ENCODE measurements around the gene LMX1B.

DNA sequence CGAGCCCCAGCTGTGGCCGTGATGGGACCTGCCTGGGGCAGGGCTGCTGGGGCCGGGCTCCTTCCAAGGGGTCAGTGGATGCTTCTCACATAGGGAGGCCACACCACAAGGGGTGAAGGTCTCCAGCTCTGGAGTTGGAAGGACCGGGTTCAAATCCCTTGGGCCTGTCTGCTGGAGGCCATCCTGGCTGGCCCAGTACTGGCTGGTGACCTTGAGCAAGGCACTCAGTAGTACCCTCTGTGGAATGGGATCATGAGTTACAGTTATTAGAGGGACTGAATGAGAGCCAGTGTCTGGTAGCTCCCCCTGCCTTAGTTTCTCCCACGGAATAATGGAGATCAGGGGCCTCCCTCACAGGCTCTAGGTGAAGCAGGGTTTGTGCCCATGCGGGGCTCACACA, 58.3 kb downstream of the LMX1B start:
- TF ChIP-seq POLR2A (IDR thresholded peaks at IDR 0.05): no peak
- TF ChIP-seq, protein P1, sequence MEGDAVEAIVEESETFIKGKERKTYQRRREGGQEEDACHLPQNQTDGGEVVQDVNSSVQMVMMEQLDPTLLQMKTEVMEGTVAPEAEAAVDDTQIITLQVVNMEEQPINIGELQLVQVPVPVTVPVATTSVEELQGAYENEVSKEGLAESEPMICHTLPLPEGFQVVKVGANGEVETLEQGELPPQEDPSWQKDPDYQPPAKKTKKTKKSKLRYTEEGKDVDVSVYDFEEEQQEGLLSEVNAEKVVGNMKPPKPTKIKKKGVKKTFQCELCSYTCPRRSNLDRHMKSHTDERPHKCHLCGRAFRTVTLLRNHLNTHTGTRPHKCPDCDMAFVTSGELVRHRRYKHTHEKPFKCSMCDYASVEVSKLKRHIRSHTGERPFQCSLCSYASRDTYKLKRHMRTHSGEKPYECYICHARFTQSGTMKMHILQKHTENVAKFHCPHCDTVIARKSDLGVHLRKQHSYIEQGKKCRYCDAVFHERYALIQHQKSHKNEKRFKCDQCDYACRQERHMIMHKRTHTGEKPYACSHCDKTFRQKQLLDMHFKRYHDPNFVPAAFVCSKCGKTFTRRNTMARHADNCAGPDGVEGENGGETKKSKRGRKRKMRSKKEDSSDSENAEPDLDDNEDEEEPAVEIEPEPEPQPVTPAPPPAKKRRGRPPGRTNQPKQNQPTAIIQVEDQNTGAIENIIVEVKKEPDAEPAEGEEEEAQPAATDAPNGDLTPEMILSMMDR (IDR thresholded peaks at IDR 0.05): no peak
- TF ChIP-seq EP300 (IDR thresholded peaks at IDR 0.05): no peak
- no peak for TF ChIP-seq POLR2AphosphoS5 (IDR thresholded peaks at IDR 0.05)

Measured in stomach (tissue), 4 donors.